Measurements from ENCODE around the gene EVA1B. TPM values are rescaled to one million over a fixed set of nuclear protein-coding genes. Genes with fewer than 3 reads are reported as not detected.

The EVA1B gene
- total RNA-seq, 1 experiment from 2014 or later, result 103 TPM

DNA sequence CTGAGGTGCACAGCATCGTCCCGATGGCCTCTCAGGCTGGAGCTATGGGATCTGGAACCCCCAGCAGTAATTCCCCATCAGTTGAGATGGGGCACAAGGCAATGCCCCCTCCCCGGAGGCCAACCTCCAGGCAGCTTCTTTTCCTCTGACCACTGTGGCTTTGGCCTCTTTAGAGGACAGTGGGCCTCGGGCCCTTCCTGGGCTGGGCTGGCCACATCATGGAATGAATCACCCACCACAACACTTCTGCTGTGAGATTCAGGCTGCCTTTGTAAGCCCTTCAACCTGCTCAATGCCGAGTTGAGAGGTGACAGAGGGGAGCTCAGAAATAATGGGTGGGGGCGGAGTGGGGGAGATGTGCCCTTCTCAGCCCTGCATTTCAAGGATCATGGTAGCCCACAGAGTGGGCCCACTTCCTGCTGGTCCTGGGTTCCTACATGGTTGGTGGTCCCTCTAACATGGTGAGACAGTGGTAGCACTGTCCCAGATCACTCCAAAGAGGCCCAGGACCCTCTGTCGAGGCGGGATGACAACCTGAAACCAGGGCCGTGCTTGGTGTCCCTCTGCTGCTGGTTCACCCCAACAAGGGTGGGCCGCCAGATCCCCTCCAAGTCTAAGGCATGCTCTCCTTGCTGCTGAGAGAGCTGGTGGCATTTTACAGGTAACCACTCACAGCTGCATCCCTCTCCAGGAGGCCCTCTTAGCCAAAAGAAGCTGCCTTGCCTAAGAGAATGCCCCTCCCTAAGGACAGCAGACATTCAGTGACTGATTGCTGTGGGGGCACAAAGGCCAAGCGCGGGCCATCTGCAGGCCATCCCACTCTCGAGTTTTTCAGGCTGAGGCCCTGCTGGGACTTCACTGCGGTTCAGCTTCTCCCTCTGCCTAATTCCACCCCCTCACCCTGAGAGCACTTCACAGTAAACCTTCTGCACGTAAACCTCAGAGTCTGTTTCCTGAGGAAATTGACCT lies 29.7 kb upstream of the EVA1B start:
- peaks cover 50% of the 10 kb centered on the region for H3K4me1 ChIP-seq (replicated peaks)
- no peaks in the 10 kb centered on the region for H3K9me3 ChIP-seq (replicated peaks)
- H3K27ac ChIP-seq, result peak overlapping the region; percentile 99
- H3K27me3 ChIP-seq (replicated peaks), result no peaks in the 10 kb centered on the region
- peak; percentile 69 to 77 for DNase-seq (ENCODE audit: low read depth in 1 of 2, low spot score in 2 of 2)
- H3K36me3 ChIP-seq, result peaks cover 77% of the 10 kb centered on the region
- no peak overlapping the region for H3K4me3 ChIP-seq

GRCh38 chr1:36352125-36352909 lies 28.9 kb upstream of the EVA1B start:
- DNase-seq (ENCODE audit: low read depth in 1 of 2, low spot score in 2 of 2), result peak; percentile 79 to 84
- Histone ChIP-seq H3K27me3 (replicated peaks) (no peaks in the 10 kb centered on the region), H3K9me3 (replicated peaks) (no peaks in the 10 kb centered on the region), H3K4me1 (replicated peaks) (peaks cover 50% of the 10 kb centered on the region), H3K27ac (peak overlapping the region; percentile 99), H3K4me3 (no peak overlapping the region), H3K36me3 (peaks cover 74% of the 10 kb centered on the region)

GRCh38 chr1:36351227-36351977 lies 28.0 kb upstream of the EVA1B start:
- Histone ChIP-seq H3K9me3 (replicated peaks) (no peaks in the 10 kb centered on the region), H3K4me1 (replicated peaks) (peaks cover 50% of the 10 kb centered on the region), H3K4me3 (no peak overlapping the region), H3K27me3 (replicated peaks) (no peaks in the 10 kb centered on the region), H3K27ac (peak overlapping the region; percentile 99), H3K36me3 (peaks cover 75% of the 10 kb centered on the region)
- DNase-seq (ENCODE audit: low read depth in 1 of 2, low spot score in 2 of 2), result peak; percentile 94

DNA sequence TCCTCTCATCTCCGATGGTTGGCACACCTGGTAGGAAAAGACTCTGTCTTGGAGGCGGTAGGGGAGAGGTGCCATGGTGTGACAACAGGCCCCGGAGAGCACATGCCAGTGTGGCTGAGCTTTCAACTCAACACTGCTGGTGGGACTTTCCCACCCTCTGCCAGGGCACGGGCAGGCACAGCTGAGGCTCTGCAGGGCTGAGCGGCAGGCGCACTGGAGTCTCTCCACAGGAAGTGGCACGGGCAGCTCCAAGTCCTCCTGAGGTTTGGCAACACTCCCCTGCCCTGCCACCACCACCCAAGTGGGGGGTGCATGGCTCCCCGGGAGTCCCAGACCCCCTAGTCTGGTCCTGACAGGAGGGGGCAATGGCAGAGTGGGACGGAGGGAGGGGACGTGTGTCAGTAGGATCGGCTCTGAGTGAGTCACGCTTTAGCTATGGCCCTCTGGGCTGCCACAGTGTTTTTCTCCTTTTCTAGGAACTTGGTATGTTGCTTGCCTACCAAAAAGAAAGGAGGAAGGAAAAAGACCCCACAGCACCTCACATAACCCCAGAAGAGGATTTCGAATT lies 27.3 kb upstream of the EVA1B start:
- Histone ChIP-seq H3K27ac (peak overlapping the region; percentile 99), H3K4me1 (replicated peaks) (peaks cover 50% of the 10 kb centered on the region), H3K4me3 (no peak overlapping the region), H3K36me3 (peaks cover 76% of the 10 kb centered on the region), H3K27me3 (replicated peaks) (no peaks in the 10 kb centered on the region), H3K9me3 (replicated peaks) (no peaks in the 10 kb centered on the region)
- DNase-seq (ENCODE audit: low read depth in 1 of 2, low spot score in 2 of 2), result peak; percentile 96 to 98

DNA sequence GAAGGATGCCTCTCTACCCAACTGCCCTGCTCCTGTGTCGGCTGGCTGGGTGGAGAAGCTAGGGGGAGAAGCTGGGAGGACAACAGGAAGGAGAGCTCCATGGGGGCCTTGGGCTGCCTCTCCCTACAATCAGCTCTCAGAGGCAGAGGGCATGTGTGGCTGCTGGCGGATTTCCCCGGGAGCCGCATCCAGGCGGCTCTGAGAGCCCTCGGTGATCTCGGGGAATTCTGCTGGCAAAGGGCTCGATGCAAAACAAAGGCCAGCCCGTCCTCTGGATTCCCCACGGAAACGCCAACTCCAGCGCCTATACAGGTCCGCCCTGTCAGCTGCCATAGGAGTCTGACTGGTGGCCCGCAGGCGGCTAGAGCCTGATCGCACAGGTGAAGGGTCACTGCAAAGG lies 26.4 kb upstream of the EVA1B start:
- no peaks in the 10 kb centered on the region for H3K27me3 ChIP-seq (replicated peaks)
- peaks cover 76% of the 10 kb centered on the region for H3K36me3 ChIP-seq
- H3K27ac ChIP-seq, result peak overlapping the region; percentile 99
- H3K4me3 ChIP-seq, result no peak overlapping the region
- peak in 1 of 2 experiments; percentile 43 for DNase-seq (ENCODE audit: low read depth in 1 of 2, low spot score in 2 of 2)
- H3K9me3 ChIP-seq (replicated peaks), result no peaks in the 10 kb centered on the region
- H3K4me1 ChIP-seq (replicated peaks), result peaks cover 50% of the 10 kb centered on the region

GRCh38 chr1:36349241-36349671 lies 25.8 kb upstream of the EVA1B start:
- peaks cover 76% of the 10 kb centered on the region for H3K36me3 ChIP-seq
- H3K4me3 ChIP-seq, result no peak overlapping the region
- H3K9me3 ChIP-seq (replicated peaks), result no peaks in the 10 kb centered on the region
- peaks cover 51% of the 10 kb centered on the region for H3K4me1 ChIP-seq (replicated peaks)
- H3K27me3 ChIP-seq (replicated peaks), result no peaks in the 10 kb centered on the region
- DNase-seq (ENCODE audit: low read depth in 1 of 2, low spot score in 2 of 2), result peak; percentile 49 to 65
- H3K27ac ChIP-seq, result peak overlapping the region; percentile 99

DNA sequence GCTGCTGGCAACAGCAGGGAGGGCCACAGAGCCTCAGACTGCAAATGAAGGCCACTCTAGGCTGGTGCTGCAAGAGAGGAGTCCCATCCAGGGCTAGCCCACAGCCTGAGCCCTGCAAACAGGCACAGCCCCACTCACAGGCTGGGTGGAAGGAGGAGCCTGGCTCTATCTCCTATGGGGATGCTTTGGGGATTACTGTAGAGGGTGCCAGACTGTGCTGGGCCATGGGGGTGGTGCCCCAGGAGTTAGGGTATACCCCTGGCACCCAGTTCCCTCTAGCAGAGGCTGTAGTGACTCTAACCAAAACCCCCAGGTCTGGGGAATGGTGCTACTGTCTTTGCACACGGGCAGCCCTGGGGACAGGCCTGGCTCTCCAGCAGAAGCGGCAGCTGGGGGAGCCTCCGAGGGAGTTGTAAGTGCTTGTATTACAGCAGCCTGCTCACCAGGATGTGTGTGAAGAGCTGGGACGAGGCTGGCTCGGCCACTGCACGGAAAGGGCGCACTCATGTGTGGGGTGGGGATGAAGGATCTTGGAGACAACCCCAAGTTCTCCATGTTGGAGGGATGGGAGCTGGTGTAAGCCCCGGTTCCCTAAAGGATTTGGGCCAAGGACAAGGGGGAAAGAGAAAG lies 23.4 kb upstream of the EVA1B start:
- H3K27me3 ChIP-seq (replicated peaks), result no peaks in the 10 kb centered on the region

DNA sequence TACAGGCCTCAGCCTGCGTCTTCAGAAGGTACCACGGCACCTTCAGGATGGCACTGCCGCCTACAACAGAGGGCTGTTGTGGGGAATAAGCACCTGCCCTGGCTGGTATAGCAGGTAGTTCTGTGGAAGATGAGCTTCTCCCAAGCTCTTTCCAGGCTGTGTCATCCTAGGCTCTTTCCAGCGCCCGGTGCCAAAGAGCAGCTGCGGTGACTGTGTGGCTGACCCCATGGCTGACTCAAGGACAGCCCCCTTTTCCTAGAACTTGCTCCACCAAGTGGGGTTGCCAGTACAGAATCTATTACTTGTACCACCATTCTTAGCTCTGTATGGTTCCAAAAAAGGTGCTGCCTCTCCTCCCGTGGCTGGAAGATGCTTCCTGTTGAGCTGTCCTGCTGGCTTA lies 21.9 kb upstream of the EVA1B start:
- Histone ChIP-seq H3K4me1 (replicated peaks) (peaks cover 37% of the 10 kb centered on the region), H3K36me3 (peaks cover 84% of the 10 kb centered on the region), H3K27ac (no peak overlapping the region), H3K27me3 (replicated peaks) (no peaks in the 10 kb centered on the region), H3K9me3 (replicated peaks) (no peaks in the 10 kb centered on the region), H3K4me3 (no peak overlapping the region)
- no peak for DNase-seq (ENCODE audit: low read depth in 1 of 2, low spot score in 2 of 2)

More for the DNA sequence above, 23.4 kb upstream of the EVA1B start:
- no peaks in the 10 kb centered on the region for H3K9me3 ChIP-seq (replicated peaks)
- no peak for DNase-seq (ENCODE audit: low read depth in 1 of 2, low spot score in 2 of 2)
- H3K4me1 ChIP-seq (replicated peaks), result peaks cover 52% of the 10 kb centered on the region
- peaks cover 73% of the 10 kb centered on the region for H3K36me3 ChIP-seq
- H3K27ac ChIP-seq, result no peak overlapping the region
- no peak overlapping the region for H3K4me3 ChIP-seq

GRCh38 chr1:36344395-36344680 lies 20.9 kb upstream of the EVA1B start:
- H3K27ac ChIP-seq, result no peak overlapping the region
- peaks cover 27% of the 10 kb centered on the region for H3K4me1 ChIP-seq (replicated peaks)
- DNase-seq (ENCODE audit: low read depth in 1 of 2, low spot score in 2 of 2), result no peak
- H3K4me3 ChIP-seq, result no peak overlapping the region
- peaks cover 89% of the 10 kb centered on the region for H3K36me3 ChIP-seq
- no peaks in the 10 kb centered on the region for H3K9me3 ChIP-seq (replicated peaks)
- H3K27me3 ChIP-seq (replicated peaks), result no peaks in the 10 kb centered on the region

GRCh38 chr1:36343651-36344394 lies 20.4 kb upstream of the EVA1B start:
- Histone ChIP-seq H3K4me1 (replicated peaks) (peaks cover 22% of the 10 kb centered on the region), H3K36me3 (peaks cover 84% of the 10 kb centered on the region), H3K27ac (peak overlapping the region; percentile 67; the same call in 1 of the 2 replicates), H3K9me3 (replicated peaks) (no peaks in the 10 kb centered on the region), H3K27me3 (replicated peaks) (no peaks in the 10 kb centered on the region), H3K4me3 (no peak overlapping the region)
- no peak for DNase-seq (ENCODE audit: low read depth in 1 of 2, low spot score in 2 of 2)

- Histone ChIP-seq H3K9me3 (replicated peaks) (no peaks in the 10 kb centered on the region), H3K27ac (peak overlapping the region; percentile 67), H3K4me3 (no peak overlapping the region), H3K4me1 (replicated peaks) (peaks cover 21% of the 10 kb centered on the region), H3K27me3 (replicated peaks) (no peaks in the 10 kb centered on the region), H3K36me3 (peaks cover 71% of the 10 kb centered on the region)
- peak; percentile 83 to 86 for DNase-seq (ENCODE audit: low read depth in 1 of 2, low spot score in 2 of 2)
These were observed 19.2 kb upstream of the EVA1B start for GRCh38 chr1:36342426-36343185.
